Gastroesophageal sphincter (tissue), 3 donors: ENCODE measurements around the gene VAV3.

Source experiments
- CTCF ChIP-seq, 4 experiments: fragments of 200-600 bp in 2 of 4; fragments of 450-650 bp in 2 of 4; sonication (generic) in 1 of 4; IDR thresholded peaks; one replicate each; pipeline ENCODE4 v1.5.1; 2017 to 2019; ENCODE audit warnings: antibody characterized with exemption in 4 of 4, mild to moderate bottlenecking in 2 of 4, moderate library complexity in 2 of 4
- EP300 ChIP-seq: sonication (generic); formaldehyde crosslinking; IDR thresholded peaks from one replicate; pipeline ENCODE4 v1.6.1; 2017; ENCODE audit warnings: antibody characterized with exemption, mild to moderate bottlenecking
- POLR2A ChIP-seq, 2 donors: fragments of 450-650 bp; IDR thresholded peaks; one replicate each; pipeline ENCODE4 v1.6.1; 2017; ENCODE audit warnings: antibody characterized with exemption in 2 of 2, mild to moderate bottlenecking in 2 of 2, moderate library complexity in 1 of 2
- POLR2AphosphoS5 ChIP-seq: sonication (generic); formaldehyde crosslinking; IDR thresholded peaks from one replicate; pipeline ENCODE4 v1.6.1; 2017; ENCODE audit warnings: antibody characterized with exemption

DNA sequence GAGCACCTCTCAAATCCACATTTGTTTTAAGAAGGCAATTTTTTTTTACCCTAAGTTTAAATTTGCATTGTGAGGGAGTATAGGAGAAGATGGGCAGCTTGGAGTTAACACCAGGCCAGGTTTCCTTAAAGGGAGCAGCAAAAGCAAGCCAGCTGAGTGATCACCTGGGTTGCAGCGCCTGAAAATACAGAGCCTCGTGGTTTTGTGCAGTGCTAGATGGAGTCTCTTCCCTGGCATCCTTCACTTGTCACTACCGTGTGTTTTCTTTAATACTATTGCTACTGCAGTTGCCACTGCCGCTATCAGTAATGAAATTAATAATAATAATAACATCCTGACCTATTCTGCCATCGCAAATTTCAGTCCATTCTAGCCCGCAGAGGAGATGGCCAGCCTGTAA is 35.2 kb upstream of the VAV3 start:
- no peak for TF ChIP-seq CTCF (IDR thresholded peaks at IDR 0.05)
- no peak for TF ChIP-seq POLR2AphosphoS5
- TF ChIP-seq POLR2A (IDR thresholded peaks at IDR 0.05) = no peak
- TF ChIP-seq EP300 = no peak
